GM23248 (cell line): ENCODE results near the gene MECR. TPM values are rescaled to one million over a fixed set of nuclear protein-coding genes. Genes with fewer than 3 reads are reported as not detected.
A peak's percentile ranks its signal among the peaks of the same experiment; 100 is the strongest.

Source experiments
- DNase-seq: peaks from one replicate; pipeline ENCODE4 v3.0.0-alpha.2; 2015
- H2AFZ ChIP-seq: fragments of 200-600 bp; sonication (generic); 2 replicates; pipeline ENCODE4 v1.6.1; 2016; ENCODE audit warnings: antibody characterized with exemption
- H3F3A ChIP-seq: fragments of 200-600 bp; sonication (generic); 2 replicates; pipeline ENCODE4 v1.6.1; 2016; ENCODE audit warnings: mild to moderate bottlenecking, antibody characterized with exemption, mixed run types; ENCODE audit not compliant: insufficient read depth
- H3K27ac ChIP-seq: fragments of 200-600 bp; sonication (generic); 2 replicates; pipeline ENCODE4 v1.5.1; 2016; ENCODE audit warnings: mild to moderate bottlenecking
- H3K27me3 ChIP-seq: fragments of 200-600 bp; sonication (generic); replicated peaks from 2 replicates; pipeline ENCODE4 v1.6.1; 2016; ENCODE audit warnings: mild to moderate bottlenecking; ENCODE audit not compliant: insufficient read depth
- H3K36me3 ChIP-seq: fragments of 200-600 bp; sonication (generic); 2 replicates; pipeline ENCODE4 v1.6.1; 2016; ENCODE audit warnings: low read depth, mild to moderate bottlenecking
- H3K4me1 ChIP-seq: fragments of 200-600 bp; sonication (generic); 2 replicates; pipeline ENCODE4 v1.6.1; 2016; ENCODE audit warnings: mild to moderate bottlenecking; ENCODE audit not compliant: insufficient read depth
- H3K4me2 ChIP-seq: fragments of 200-600 bp; sonication (generic); one replicate; pipeline ENCODE4 v1.6.1; 2016; ENCODE audit warnings: mild to moderate bottlenecking; ENCODE audit not compliant: unreplicated experiment
- H3K4me3 ChIP-seq: fragments of 200-600 bp; sonication (generic); 2 replicates; pipeline ENCODE4 v1.5.1; 2016; ENCODE audit warnings: mild to moderate bottlenecking
- H3K79me2 ChIP-seq: fragments of 200-600 bp; sonication (generic); 2 replicates; pipeline ENCODE4 v1.6.1; 2016; ENCODE audit warnings: mild to moderate bottlenecking; ENCODE audit not compliant: insufficient read depth
- H3K9ac ChIP-seq: fragments of 200-600 bp; sonication (generic); 2 replicates; pipeline ENCODE4 v1.6.1; 2016; ENCODE audit warnings: mild to moderate bottlenecking
- H3K9me2 ChIP-seq: fragments of 200-600 bp; sonication (generic); 2 replicates; pipeline ENCODE4 v1.6.1; 2016; ENCODE audit warnings: mixed run types, mild to moderate bottlenecking, moderate library complexity; ENCODE audit not compliant: insufficient read depth
- H3K9me3 ChIP-seq: fragments of 200-600 bp; sonication (generic); one replicate; pipeline ENCODE4 v1.6.1; 2017; ENCODE audit warnings: low read depth
- H4K20me1 ChIP-seq: fragments of 200-600 bp; sonication (generic); 2 replicates; pipeline ENCODE4 v1.6.0; 2016; ENCODE audit not compliant: insufficient read depth
- EZH2 ChIP-seq: fragments of 200-600 bp; sonication (generic); IDR thresholded peaks from 2 replicates; pipeline ENCODE4 v1.6.1; 2018; ENCODE audit warnings: antibody characterized with exemption, mild to moderate bottlenecking; ENCODE audit not compliant: insufficient read depth, poor library complexity, severe bottlenecking
- EZH2phosphoT487 ChIP-seq: fragments of 200-600 bp; sonication (generic); IDR thresholded peaks from 2 replicates; pipeline ENCODE4 v1.6.1; 2018; ENCODE audit warnings: antibody characterized with exemption, moderate library complexity, mild to moderate bottlenecking, low read depth; ENCODE audit not compliant: insufficient read depth
- WGBS, 2 experiments: methylation state at CpG; one replicate each; pipeline ENCODE4 v1.1.6; 2015 to 2017; ENCODE audit warnings: low lambda C conversion rate in 2 of 2, low coverage in 1 of 2; ENCODE audit errors: missing lambda C conversion rate in 2 of 2; 5-methylcytosine and 5-hydroxymethylcytosine counted together
- in situ Hi-C: fragments of 300-500 bp; cut with MboI; formaldehyde crosslinking; loops from 2 replicates; pipeline ENCODE4 v1.15.0; 2020
- polyA plus RNA-seq: library from polyadenylated mRNA; unstranded; fragments of >200 nt; fragmentation: Nextera tagmentation; extraction: Ambion mirVana; gene quantifications from 2 replicates; pipeline ENCODE4 v1.2.1, GENCODE V29; 2016
- small RNA-seq: library from RNA; depleted of rRNA; stranded (forward); fragments of <200 nt; gene quantifications from one replicate; pipeline ENCODE3, GENCODE V24; 2014; ENCODE audit warnings: low read depth, low replicate concordance
- total RNA-seq: library from RNA; depleted of rRNA; stranded (reverse); fragments of >200 nt; shearing (Covaris generic); gene quantifications from 2 replicates; pipeline ENCODE4 v1.2.3, GENCODE V29; 2014; rRNA removed

The MECR gene
- total and polyA plus RNA-seq, 2 experiments from 2014 or later, result 19.1 to 43.3 TPM

- Histone ChIP-seq H3K9me3 (no peaks in the 10 kb centered on the region), H3K27me3 (no peaks in the 10 kb centered on the region), H3K9ac (peak overlapping the region; percentile 66), H2AFZ (no peak overlapping the region), H3K9me2 (no peaks in the 10 kb centered on the region), H3F3A (peaks cover 48% of the 10 kb centered on the region), H3K36me3 (peaks cover 31% of the 10 kb centered on the region), H3K79me2 (peaks cover 29% of the 10 kb centered on the region), H3K4me2 (peak overlapping the region; percentile 44), H3K27ac (peak overlapping the region; percentile 94), H3K4me1 (peaks cover 26% of the 10 kb centered on the region), H3K4me3 (peak overlapping the region; percentile 11; the same call in 1 of the 2 replicates), H4K20me1 (0 out of 2 replicates have a peak, but pooled peaks cover 1% of the 10 kb centered on the region)
- 19 to 20% methylated on average over 8 of the region's 8 CpGs for WGBS, 2 experiments
- TF ChIP-seq EZH2 (no peak), EZH2phosphoT487 (no peak)
- peak; percentile 95 for DNase-seq
- in situ Hi-C loops, result no loop called here
Measured at GRCh38 chr1:29145739-29146437, 84.8 kb downstream of the MECR start.

- WGBS, 2 experiments, result 98 to 100% methylated on average over 2 of the region's 2 CpGs
- in situ Hi-C loops, result no loop called here
Measured at GRCh38 chr1:29144178-29144577, 86.6 kb downstream of the MECR start.

GRCh38 chr1:29142714-29143113 is 88.0 kb downstream of the MECR start:
- Histone ChIP-seq H3K79me2 (peaks cover 11% of the 10 kb centered on the region; the same call in 1 of the 2 replicates), H3F3A (peaks cover 21% of the 10 kb centered on the region), H3K9ac (no peak overlapping the region), H3K9me2 (no peaks in the 10 kb centered on the region), H3K4me2 (no peak overlapping the region), H2AFZ (no peak overlapping the region), H3K27me3 (no peaks in the 10 kb centered on the region), H3K4me3 (no peak overlapping the region), H3K36me3 (peaks cover 10% of the 10 kb centered on the region), H4K20me1 (no peaks in the 10 kb centered on the region), H3K27ac (no peak overlapping the region), H3K4me1 (peaks cover 23% of the 10 kb centered on the region), H3K9me3 (no peaks in the 10 kb centered on the region)
- 56 to 66% methylated on average over 2 of the region's 2 CpGs for WGBS, 2 experiments
- TF ChIP-seq EZH2phosphoT487 (no peak), EZH2 (no peak)
- in situ Hi-C loops, result no loop called here
- no peak for DNase-seq

More at GRCh38 chr1:29144178-29144577, 86.6 kb downstream of the MECR start:
- Histone ChIP-seq H3F3A (peaks cover 35% of the 10 kb centered on the region), H4K20me1 (no peaks in the 10 kb centered on the region), H3K9me2 (no peaks in the 10 kb centered on the region), H3K36me3 (peaks cover 25% of the 10 kb centered on the region), H3K79me2 (peaks cover 17% of the 10 kb centered on the region; the same call in 1 of the 2 replicates), H2AFZ (no peak overlapping the region), H3K4me3 (no peak overlapping the region), H3K9ac (no peak overlapping the region), H3K4me2 (no peak overlapping the region), H3K27me3 (no peaks in the 10 kb centered on the region), H3K4me1 (peaks cover 26% of the 10 kb centered on the region), H3K9me3 (no peaks in the 10 kb centered on the region), H3K27ac (no peak overlapping the region)
- no peak for TF ChIP-seq EZH2phosphoT487
- no peak for TF ChIP-seq EZH2
- DNase-seq, result no peak

Small RNAs within 50 kb of the gene (small RNA-seq; reads per million reads assigned to genes)
- not detected for gene RF02271

Other genes starting within 250 kb of the MECR start
- gene TMEM200B, start 107.0 kb downstream of the MECR start, total RNA-seq, result 20.4 TPM in 2 replicates
- gene TMEM200B, start 107.0 kb downstream of the MECR start, polyA plus RNA-seq, result 5.1 and 6.3 TPM in 2 replicates
- 36.3 and 45.0 TPM in 2 replicates for gene SRSF4, start 49.0 kb downstream of the MECR start, total RNA-seq
- 60.8 and 65.6 TPM in 2 replicates for gene SRSF4, start 49.0 kb downstream of the MECR start, polyA plus RNA-seq
- 16.8 and 18.0 TPM in 2 replicates for gene PTPRU, start 5.6 kb upstream of the MECR start, total RNA-seq
- gene PTPRU, start 5.6 kb upstream of the MECR start, polyA plus RNA-seq, result 6.0 and 6.2 TPM in 2 replicates